NCI-H2029 treated with DMSO at 0.1 percent for 48 hours (cell line): ENCODE measurements around the gene CBR1.
"Not testable (repeated sequence)": the region's sequence is repeated elsewhere in the genome, so short reads cannot be mapped to it uniquely, and the experiment has no call there.

Experiments
- DNase-seq: peaks from one replicate; lab custom pipeline; 2025; lab: John Stamatoyannopoulos, UW

CBR1 gene

GRCh38 chr21:36048357-36048756 lies 21.5 kb upstream of the CBR1 start:
- DNase-seq, result no peak

- DNase-seq, result no peak
These were observed 16.7 kb upstream of the CBR1 start for GRCh38 chr21:36052860-36053714.

GRCh38 chr21:36053715-36054062 lies 16.1 kb upstream of the CBR1 start:
- DNase-seq, result no peak

GRCh38 chr21:36055551-36055950 lies 14.3 kb upstream of the CBR1 start:
- no peak for DNase-seq

- DNase-seq, result no peak
These were observed 10.0 kb upstream of the CBR1 start for GRCh38 chr21:36059823-36060158.

GRCh38 chr21:36060159-36060921 lies 9.5 kb upstream of the CBR1 start, which contains the start of gene SETD4:
SETD4 (minus strand) TSS chr21:36060526; CDS start chr21:36058888, 1,638 bp downstream.
- peak; percentile 89 for DNase-seq

- DNase-seq, result no peak
These were observed 8.4 kb upstream of the CBR1 start for GRCh38 chr21:36061445-36061844.

GRCh38 chr21:36063375-36064084 lies 6.3 kb upstream of the CBR1 start:
- DNase-seq, result no peak

- DNase-seq, result no peak
These were observed 5.8 kb upstream of the CBR1 start for GRCh38 chr21:36064085-36064460.

GRCh38 chr21:36065497-36066036 lies 4.3 kb upstream of the CBR1 start:
- DNase-seq, result peak; percentile 73

- DNase-seq, result no peak
These were observed 951 bp upstream of the CBR1 start for GRCh38 chr21:36068748-36069398.

GRCh38 chr21:36070999-36071398 lies 1.2 kb downstream of the CBR1 start:
- DNase-seq, result no peak

- DNase-seq, result no peak
These were observed 2.8 kb downstream of the CBR1 start for GRCh38 chr21:36072453-36073162.

GRCh38 chr21:36073181-36073580 lies 3.4 kb downstream of the CBR1 start:
- DNase-seq, result no peak

GRCh38 chr21:36073911-36074310 lies 4.1 kb downstream of the CBR1 start:
- not testable (repeated sequence) for DNase-seq

GRCh38 chr21:36075171-36075570 lies 5.3 kb downstream of the CBR1 start:
- no peak for DNase-seq

GRCh38 chr21:36075953-36076352 lies 6.1 kb downstream of the CBR1 start:
- DNase-seq, result no peak

GRCh38 chr21:36076878-36077655 lies 7.2 kb downstream of the CBR1 start:
- DNase-seq, result no peak

GRCh38 chr21:36077758-36078157 lies 7.9 kb downstream of the CBR1 start:
- DNase-seq, result no peak

- no peak for DNase-seq
These were observed 9.3 kb downstream of the CBR1 start for GRCh38 chr21:36079010-36079649.
